Adipocyte (in vitro differentiated cells): ENCODE measurements around the gene NT5C1B.

Experiments
- DNase-seq: peaks from one replicate; pipeline ENCODE4 v3.0.0-alpha.2; 2015; ENCODE audit warnings: low read depth
- H3K27me3 ChIP-seq: replicated peaks from 2 replicates; pipeline ENCODE4 v1.7.0; 2013; ENCODE audit warnings: mild to moderate bottlenecking, low read length, moderate library complexity; ENCODE audit not compliant: control insufficient read depth, insufficient read depth
- H3K36me3 ChIP-seq: 2 replicates; pipeline ENCODE4 v1.7.0; 2013; ENCODE audit warnings: low read length, mild to moderate bottlenecking, moderate library complexity; ENCODE audit not compliant: control insufficient read depth, insufficient read depth, severe bottlenecking
- H3K4me1 ChIP-seq: 2 replicates; pipeline ENCODE4 v1.7.0; 2013; ENCODE audit warnings: mild to moderate bottlenecking, low read length, moderate library complexity; ENCODE audit not compliant: control insufficient read depth, insufficient read depth
- H3K4me3 ChIP-seq: 2 replicates; pipeline ENCODE4 v1.7.0; 2013; ENCODE audit warnings: mild to moderate bottlenecking, low read length, moderate library complexity
- H3K9ac ChIP-seq: 2 replicates; pipeline ENCODE4 v1.7.0; 2013; ENCODE audit warnings: mild to moderate bottlenecking, low read length, moderate library complexity
- H3K9me3 ChIP-seq: 2 replicates; pipeline ENCODE4 v1.7.0; 2013; ENCODE audit warnings: mild to moderate bottlenecking, low read length, moderate library complexity; ENCODE audit not compliant: control insufficient read depth

The NT5C1B gene

GRCh38 chr2:18550433-18550832 lies 38.9 kb downstream of the NT5C1B start:
- Histone ChIP-seq H3K4me3 (no peak overlapping the region), H3K27me3 (no peaks in the 10 kb centered on the region), H3K4me1 (peaks cover 23% of the 10 kb centered on the region), H3K9ac (no peak overlapping the region), H3K9me3 (no peaks in the 10 kb centered on the region), H3K36me3 (peaks cover 11% of the 10 kb centered on the region)
- DNase-seq: no peak

GRCh38 chr2:18549083-18549482 lies 40.3 kb downstream of the NT5C1B start:
- DNase-seq: no peak
- H3K27me3 ChIP-seq: no peaks in the 10 kb centered on the region
- no peak overlapping the region for H3K4me3 ChIP-seq
- no peaks in the 10 kb centered on the region for H3K9me3 ChIP-seq
- no peak overlapping the region for H3K9ac ChIP-seq
- no peaks in the 10 kb centered on the region for H3K36me3 ChIP-seq
- H3K4me1 ChIP-seq: peaks cover 23% of the 10 kb centered on the region

DNA sequence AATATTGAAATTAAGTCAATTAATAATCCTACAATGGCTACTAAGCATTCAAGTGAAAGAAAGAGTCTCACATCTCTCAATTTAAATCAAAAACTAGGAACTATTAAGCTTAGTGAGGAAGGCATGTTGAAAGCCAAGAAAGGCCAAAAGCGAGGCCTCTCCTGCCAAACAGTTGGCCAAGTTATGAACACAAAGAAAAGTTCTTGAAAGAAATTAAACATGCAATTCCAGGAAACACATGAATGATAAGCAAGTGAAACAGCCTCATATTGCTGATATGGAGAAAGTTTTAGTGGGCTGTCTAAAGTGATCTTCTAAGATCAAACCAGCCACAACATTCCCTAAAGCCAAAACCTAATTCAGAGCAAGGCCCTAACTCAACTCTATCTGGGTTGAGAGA lies 40.7 kb downstream of the NT5C1B start:
- Histone ChIP-seq H3K4me3 (no peak overlapping the region), H3K9ac (no peak overlapping the region), H3K27me3 (no peaks in the 10 kb centered on the region), H3K9me3 (no peaks in the 10 kb centered on the region), H3K36me3 (no peaks in the 10 kb centered on the region), H3K4me1 (peaks cover 23% of the 10 kb centered on the region)
- no peak for DNase-seq

- H3K27me3 ChIP-seq: no peaks in the 10 kb centered on the region
- H3K9me3 ChIP-seq: no peaks in the 10 kb centered on the region
- no peak overlapping the region for H3K9ac ChIP-seq
- no peak overlapping the region for H3K4me3 ChIP-seq
- H3K36me3 ChIP-seq: no peaks in the 10 kb centered on the region
- H3K4me1 ChIP-seq: peaks cover 12% of the 10 kb centered on the region
- no peak for DNase-seq
These were observed 42.8 kb downstream of the NT5C1B start for GRCh38 chr2:18546567-18546966.

GRCh38 chr2:18545384-18545783 lies 44.0 kb downstream of the NT5C1B start:
- peak; percentile 18 for DNase-seq
- H3K9ac ChIP-seq: no peak overlapping the region
- H3K4me1 ChIP-seq: peaks cover 7% of the 10 kb centered on the region
- no peaks in the 10 kb centered on the region for H3K36me3 ChIP-seq
- peaks cover 3% of the 10 kb centered on the region for H3K9me3 ChIP-seq
- no peak overlapping the region for H3K4me3 ChIP-seq
- no peaks in the 10 kb centered on the region for H3K27me3 ChIP-seq

GRCh38 chr2:18544171-18544570 lies 45.2 kb downstream of the NT5C1B start:
- Histone ChIP-seq H3K4me1 (peaks cover 7% of the 10 kb centered on the region), H3K36me3 (no peaks in the 10 kb centered on the region), H3K9ac (no peak overlapping the region), H3K27me3 (no peaks in the 10 kb centered on the region), H3K9me3 (peaks cover 3% of the 10 kb centered on the region), H3K4me3 (no peak overlapping the region)
- no peak for DNase-seq

- peaks cover 3% of the 10 kb centered on the region for H3K9me3 ChIP-seq
- no peak overlapping the region for H3K4me3 ChIP-seq
- H3K36me3 ChIP-seq: no peaks in the 10 kb centered on the region
- no peak overlapping the region for H3K9ac ChIP-seq
- DNase-seq: no peak
- no peaks in the 10 kb centered on the region for H3K27me3 ChIP-seq
- H3K4me1 ChIP-seq: no peaks in the 10 kb centered on the region
These were observed 48.5 kb downstream of the NT5C1B start for GRCh38 chr2:18540872-18541271.

GRCh38 chr2:18536697-18537096 lies 52.7 kb downstream of the NT5C1B start:
- Histone ChIP-seq H3K4me3 (no peak overlapping the region), H3K27me3 (no peaks in the 10 kb centered on the region), H3K4me1 (no peaks in the 10 kb centered on the region), H3K9me3 (peaks cover 3% of the 10 kb centered on the region), H3K9ac (no peak overlapping the region), H3K36me3 (no peaks in the 10 kb centered on the region)
- DNase-seq: no peak

- Histone ChIP-seq H3K27me3 (no peaks in the 10 kb centered on the region), H3K36me3 (no peaks in the 10 kb centered on the region), H3K4me1 (no peaks in the 10 kb centered on the region), H3K9me3 (peaks cover 3% of the 10 kb centered on the region), H3K4me3 (no peak overlapping the region), H3K9ac (no peak overlapping the region)
- no peak for DNase-seq
These were observed 53.3 kb downstream of the NT5C1B start for GRCh38 chr2:18536100-18536499.

- Histone ChIP-seq H3K9ac (no peak overlapping the region), H3K27me3 (no peaks in the 10 kb centered on the region), H3K4me3 (no peak overlapping the region), H3K9me3 (no peaks in the 10 kb centered on the region), H3K4me1 (no peaks in the 10 kb centered on the region), H3K36me3 (no peaks in the 10 kb centered on the region)
- DNase-seq: no peak
These were observed 58.2 kb downstream of the NT5C1B start for GRCh38 chr2:18531194-18531593.

- Histone ChIP-seq H3K36me3 (no peaks in the 10 kb centered on the region), H3K4me3 (no peak overlapping the region), H3K9ac (no peak overlapping the region), H3K9me3 (no peaks in the 10 kb centered on the region), H3K4me1 (peaks cover 3% of the 10 kb centered on the region), H3K27me3 (no peaks in the 10 kb centered on the region)
- no peak for DNase-seq
These were observed 61.5 kb downstream of the NT5C1B start for GRCh38 chr2:18527822-18528221.

DNA sequence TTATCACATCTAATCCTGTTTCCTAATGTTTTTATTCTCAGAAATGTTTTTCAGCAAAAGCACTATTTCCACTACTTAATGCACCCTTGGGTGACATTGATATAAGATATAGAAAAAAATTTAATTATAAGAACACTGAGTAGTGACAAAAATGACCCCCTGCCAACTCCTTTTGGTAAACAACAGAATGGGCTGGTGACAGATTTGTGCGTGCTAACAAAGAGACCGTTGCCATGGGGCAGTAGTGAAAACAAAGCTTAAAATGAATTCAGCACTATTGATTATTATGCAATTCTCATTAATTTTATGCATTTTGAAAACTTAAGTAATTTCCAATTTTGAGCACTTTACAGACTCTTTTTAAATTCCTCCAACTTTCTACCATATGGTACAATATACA lies 62.0 kb downstream of the NT5C1B start:
- no peak for DNase-seq
- Histone ChIP-seq H3K9me3 (no peaks in the 10 kb centered on the region), H3K4me3 (no peak overlapping the region), H3K4me1 (peaks cover 7% of the 10 kb centered on the region), H3K9ac (no peak overlapping the region), H3K27me3 (no peaks in the 10 kb centered on the region), H3K36me3 (no peaks in the 10 kb centered on the region)
